ENCODE measurements around the gene TMEM101.
A peak's percentile ranks its signal among the peaks of the same experiment; 100 is the strongest.
"Not testable (repeated sequence)": the region's sequence is repeated elsewhere in the genome, so short reads cannot be mapped to it uniquely, and the experiment has no call there.

Gene TMEM101

GRCh38 chr17:44004077-44004760, 10.5 kb downstream of the TMEM101 start, which contains the start of gene NAGS:
Gene NAGS, plus strand, starts transcription at chr17:44004622. Its CDS starts 42 bp downstream, at chr17:44004664.
- H3K4me3 ChIP-seq (ENCODE audit: low read length), result no peak within 1 kb of the TSS
- DNase-seq (ENCODE audit: low read depth, low spot score), result no peak

- H3K4me3 ChIP-seq (ENCODE audit: low read length), result no peak overlapping the region
- DNase-seq (ENCODE audit: low read depth, low spot score), result no peak
These were observed 12.5 kb downstream of the TMEM101 start for GRCh38 chr17:44002141-44002848.

- H3K4me3 ChIP-seq (ENCODE audit: low read length), result no peak overlapping the region
- DNase-seq (ENCODE audit: low read depth, low spot score), result no peak
These were observed 13.3 kb downstream of the TMEM101 start for GRCh38 chr17:44001461-44001920.

GRCh38 chr17:44000871-44001460, 13.8 kb downstream of the TMEM101 start:
- DNase-seq (ENCODE audit: low read depth, low spot score), result no peak
- no peak overlapping the region for H3K4me3 ChIP-seq (ENCODE audit: low read length)

GRCh38 chr17:44000141-44000860, 14.5 kb downstream of the TMEM101 start:
- no peak for DNase-seq (ENCODE audit: low read depth, low spot score)
- no peak overlapping the region for H3K4me3 ChIP-seq (ENCODE audit: low read length)

GRCh38 chr17:43999024-43999423, 15.7 kb downstream of the TMEM101 start:
- no peak for DNase-seq (ENCODE audit: low read depth, low spot score)
- no peak overlapping the region for H3K4me3 ChIP-seq (ENCODE audit: low read length)

- no peak overlapping the region for H3K4me3 ChIP-seq (ENCODE audit: low read length)
- no peak for DNase-seq (ENCODE audit: low read depth, low spot score)
These were observed 16.2 kb downstream of the TMEM101 start for GRCh38 chr17:43998552-43998951.

GRCh38 chr17:43997180-43997579, 17.6 kb downstream of the TMEM101 start:
- DNase-seq (ENCODE audit: low read depth, low spot score); H3K4me3 ChIP-seq (ENCODE audit: low read length): not testable (repeated sequence)

- no peak overlapping the region for H3K4me3 ChIP-seq (ENCODE audit: low read length)
- DNase-seq (ENCODE audit: low read depth, low spot score), result no peak
These were observed 19.7 kb downstream of the TMEM101 start for GRCh38 chr17:43995150-43995471.

GRCh38 chr17:43994272-43995149, 20.3 kb downstream of the TMEM101 start:
- DNase-seq (ENCODE audit: low read depth, low spot score), result peak; percentile 27

GRCh38 chr17:43992641-43993040, 22.1 kb downstream of the TMEM101 start:
- DNase-seq (ENCODE audit: low read depth, low spot score), result no peak
- no peak overlapping the region for H3K4me3 ChIP-seq (ENCODE audit: low read length)

More at GRCh38 chr17:43994272-43995149, 20.3 kb downstream of the TMEM101 start:
- peak overlapping the region; percentile 18; the same call in 1 of the 2 replicates for H3K4me3 ChIP-seq (ENCODE audit: low read length)

GRCh38 chr17:43988301-43988700, 26.5 kb downstream of the TMEM101 start:
- DNase-seq (ENCODE audit: low read depth, low spot score), result no peak

GRCh38 chr17:43987131-43988021, 27.4 kb downstream of the TMEM101 start:
- no peak for DNase-seq (ENCODE audit: low read depth, low spot score)
- H3K4me3 ChIP-seq (ENCODE audit: low read length), result no peak overlapping the region

More at GRCh38 chr17:43988301-43988700, 26.5 kb downstream of the TMEM101 start:
- H3K4me3 ChIP-seq (ENCODE audit: low read length), result no peak overlapping the region

GRCh38 chr17:43986225-43986981, 28.4 kb downstream of the TMEM101 start:
- DNase-seq (ENCODE audit: low read depth, low spot score), result no peak
- no peak overlapping the region for H3K4me3 ChIP-seq (ENCODE audit: low read length)

GRCh38 chr17:43984521-43984920, 30.2 kb downstream of the TMEM101 start:
- H3K4me3 ChIP-seq (ENCODE audit: low read length), result no peak overlapping the region

GRCh38 chr17:43983515-43984411, 31.0 kb downstream of the TMEM101 start:
- H3K4me3 ChIP-seq (ENCODE audit: low read length), result no peak overlapping the region
- no peak for DNase-seq (ENCODE audit: low read depth, low spot score)

More at GRCh38 chr17:43984521-43984920, 30.2 kb downstream of the TMEM101 start:
- DNase-seq (ENCODE audit: low read depth, low spot score), result no peak

Data from Jurkat, Clone E6-1 (cell line).